ENCODE data around the gene HECTD3.

The HECTD3 gene

GRCh38 chr1:45010855-45011811 is at the start of gene HECTD3:
TSS of gene HECTD3 (minus strand) at chr1:45011324. CDS start at chr1:45011257, 67 bp downstream.
- DNase-seq (peak; percentile 71), ATAC-seq (replicated peaks) (peak; percentile 83)
- peaks cover 24 to 36% of the 10 kb centered on the region in 2 donors for H3K36me3 Mint-ChIP-seq
- peak within 1 kb of the TSS; percentile 79 to 97 for H3K4me3 Mint-ChIP-seq
- H3K4me1 Mint-ChIP-seq = peaks cover 43 to 56% of the 10 kb centered on the region in 2 donors
- H3K27me3 Mint-ChIP-seq = no peaks in the 10 kb centered on the region
- peak within 1 kb of the TSS; percentile 95 for H3K27ac Mint-ChIP-seq
- H3K9me3 Mint-ChIP-seq = no peaks in the 10 kb centered on the region

- H3K4me1 Mint-ChIP-seq = no peaks in the 10 kb centered on the region
- DNase-seq (no peak), ATAC-seq (replicated peaks) (no peak)
- no peaks in the 10 kb centered on the region for H3K9me3 Mint-ChIP-seq
- H3K27me3 Mint-ChIP-seq = no peaks in the 10 kb centered on the region
- no peaks in the 10 kb centered on the region for H3K36me3 Mint-ChIP-seq
- no peak overlapping the region for H3K27ac Mint-ChIP-seq
- H3K4me3 Mint-ChIP-seq = no peak overlapping the region
These were observed 48.7 kb upstream of the HECTD3 start for GRCh38 chr1:45059829-45060228.

- H3K4me3 Mint-ChIP-seq = no peak overlapping the region
- H3K27me3 Mint-ChIP-seq = no peaks in the 10 kb centered on the region
- DNase-seq (no peak), ATAC-seq (replicated peaks) (no peak)
- H3K9me3 Mint-ChIP-seq = no peaks in the 10 kb centered on the region
- no peak overlapping the region for H3K27ac Mint-ChIP-seq
- peaks cover 5 to 11% of the 10 kb centered on the region in 2 donors for H3K4me1 Mint-ChIP-seq
- no peaks in the 10 kb centered on the region for H3K36me3 Mint-ChIP-seq
These were observed 46.4 kb upstream of the HECTD3 start for GRCh38 chr1:45057542-45057941.

- DNase-seq (no peak), ATAC-seq (replicated peaks) (peak in 1 of 2 donors; percentile 20)
- peaks cover 8 to 26% of the 10 kb centered on the region in 2 donors for H3K4me1 Mint-ChIP-seq
These were observed 40.1 kb upstream of the HECTD3 start for GRCh38 chr1:45051005-45051772.

GRCh38 chr1:45047032-45047431 is 35.9 kb upstream of the HECTD3 start:
- no peak overlapping the region for H3K27ac Mint-ChIP-seq
- H3K4me3 Mint-ChIP-seq = no peak overlapping the region
- H3K9me3 Mint-ChIP-seq = no peaks in the 10 kb centered on the region
- peaks cover 3 to 11% of the 10 kb centered on the region in 2 donors for H3K4me1 Mint-ChIP-seq
- H3K27me3 Mint-ChIP-seq = no peaks in the 10 kb centered on the region
- DNase-seq (no peak), ATAC-seq (replicated peaks) (no peak)
- H3K36me3 Mint-ChIP-seq = no peaks in the 10 kb centered on the region

More at GRCh38 chr1:45051005-45051772, 40.1 kb upstream of the HECTD3 start:
- Mint-ChIP-seq H3K4me3 (peak overlapping the region in 1 of 2 donors; percentile 28), H3K27me3 (no peaks in the 10 kb centered on the region), H3K36me3 (no peaks in the 10 kb centered on the region), H3K9me3 (no peaks in the 10 kb centered on the region), H3K27ac (peak overlapping the region; percentile 57)

- Mint-ChIP-seq H3K36me3 (no peaks in the 10 kb centered on the region), H3K4me1 (no peaks in the 10 kb centered on the region), H3K27me3 (no peaks in the 10 kb centered on the region), H3K9me3 (no peaks in the 10 kb centered on the region), H3K27ac (no peak overlapping the region), H3K4me3 (no peak overlapping the region)
- DNase-seq (no peak), ATAC-seq (replicated peaks) (no peak)
These were observed 33.8 kb upstream of the HECTD3 start for GRCh38 chr1:45044916-45045315.

GRCh38 chr1:45043094-45043493 is 32.0 kb upstream of the HECTD3 start:
- ATAC-seq (replicated peaks) = no peak
- H3K9me3 Mint-ChIP-seq = no peaks in the 10 kb centered on the region
- H3K4me1 Mint-ChIP-seq = no peaks in the 10 kb centered on the region
- no peak for DNase-seq
- H3K4me3 Mint-ChIP-seq = no peak overlapping the region
- H3K27ac Mint-ChIP-seq = no peak overlapping the region
- H3K27me3 Mint-ChIP-seq = no peaks in the 10 kb centered on the region
- H3K36me3 Mint-ChIP-seq = no peaks in the 10 kb centered on the region

- H3K4me3 Mint-ChIP-seq = no peak overlapping the region
- no peaks in the 10 kb centered on the region for H3K36me3 Mint-ChIP-seq
- no peaks in the 10 kb centered on the region for H3K27me3 Mint-ChIP-seq
- DNase-seq (no peak), ATAC-seq (replicated peaks) (no peak)
- no peaks in the 10 kb centered on the region for H3K9me3 Mint-ChIP-seq
- no peaks in the 10 kb centered on the region for H3K4me1 Mint-ChIP-seq
- H3K27ac Mint-ChIP-seq = no peak overlapping the region
These were observed 29.2 kb upstream of the HECTD3 start for GRCh38 chr1:45040297-45040696.

GRCh38 chr1:45038661-45039364 is 27.7 kb upstream of the HECTD3 start:
- Mint-ChIP-seq H3K27me3 (no peaks in the 10 kb centered on the region), H3K4me1 (peaks cover 4 to 6% of the 10 kb centered on the region in 2 donors)

GRCh38 chr1:45038240-45038639 is 27.1 kb upstream of the HECTD3 start:
- Mint-ChIP-seq H3K36me3 (no peaks in the 10 kb centered on the region), H3K27me3 (no peaks in the 10 kb centered on the region), H3K4me3 (no peak overlapping the region), H3K4me1 (peaks cover 6 to 11% of the 10 kb centered on the region in 2 donors), H3K9me3 (no peaks in the 10 kb centered on the region), H3K27ac (no peak overlapping the region)
- ATAC-seq (replicated peaks) (no peak), DNase-seq (no peak)

More at GRCh38 chr1:45038661-45039364, 27.7 kb upstream of the HECTD3 start:
- DNase-seq = no peak
- no peak for ATAC-seq (replicated peaks)
- Mint-ChIP-seq H3K9me3 (no peaks in the 10 kb centered on the region), H3K4me3 (no peak overlapping the region), H3K36me3 (no peaks in the 10 kb centered on the region), H3K27ac (no peak overlapping the region)

- Mint-ChIP-seq H3K4me3 (no peak overlapping the region), H3K9me3 (no peaks in the 10 kb centered on the region), H3K27ac (no peak overlapping the region), H3K4me1 (peaks cover 6 to 15% of the 10 kb centered on the region in 2 donors), H3K27me3 (no peaks in the 10 kb centered on the region), H3K36me3 (no peaks in the 10 kb centered on the region)
- no peak for DNase-seq
- no peak for ATAC-seq (replicated peaks)
These were observed 26.3 kb upstream of the HECTD3 start for GRCh38 chr1:45037456-45037855.

GRCh38 chr1:45035631-45036301 is 24.6 kb upstream of the HECTD3 start:
- Mint-ChIP-seq H3K27ac (no peak overlapping the region), H3K27me3 (no peaks in the 10 kb centered on the region), H3K4me1 (peaks cover 6 to 15% of the 10 kb centered on the region in 2 donors), H3K36me3 (no peaks in the 10 kb centered on the region), H3K4me3 (no peak overlapping the region), H3K9me3 (no peaks in the 10 kb centered on the region)
- no peak for DNase-seq
- ATAC-seq (replicated peaks) = no peak

- ATAC-seq (replicated peaks) (peak; percentile 82 to 85), DNase-seq (no peak)
- H3K36me3 Mint-ChIP-seq = no peaks in the 10 kb centered on the region
- peaks cover 6 to 15% of the 10 kb centered on the region in 2 donors for H3K4me1 Mint-ChIP-seq
- no peak overlapping the region for H3K27ac Mint-ChIP-seq
- H3K9me3 Mint-ChIP-seq = no peaks in the 10 kb centered on the region
- no peaks in the 10 kb centered on the region for H3K27me3 Mint-ChIP-seq
- H3K4me3 Mint-ChIP-seq = no peak overlapping the region
These were observed 22.2 kb upstream of the HECTD3 start for GRCh38 chr1:45033356-45033755.

GRCh38 chr1:45032837-45033236 is 21.7 kb upstream of the HECTD3 start:
- ATAC-seq (replicated peaks) = no peak
- DNase-seq = no peak

More at GRCh38 chr1:45032837-45033236, 21.7 kb upstream of the HECTD3 start:
- no peaks in the 10 kb centered on the region for H3K9me3 Mint-ChIP-seq
- peaks cover 6 to 15% of the 10 kb centered on the region in 2 donors for H3K4me1 Mint-ChIP-seq
- H3K27me3 Mint-ChIP-seq = no peaks in the 10 kb centered on the region
- no peak overlapping the region for H3K27ac Mint-ChIP-seq
- H3K36me3 Mint-ChIP-seq = no peaks in the 10 kb centered on the region
- H3K4me3 Mint-ChIP-seq = no peak overlapping the region

All from stimulated activated naive B cell treated with anti-CD40 and anti-IgM and Interleukin-4, amounts not matched to agents 10 μg/mL and 1 μg/mL and 100 μg/mL, for 72 hours (primary cell).